HepG2 (cell line): ENCODE results near the gene WNT7A. TPM values are rescaled to one million over a fixed set of nuclear protein-coding genes. Genes with fewer than 3 reads are reported as not detected.
A peak's percentile ranks its signal among the peaks of the same experiment; 100 is the strongest.

ENCODE experiments used
- CAMTA2 ChIP-seq: sonication (generic); formaldehyde crosslinking; IDR thresholded peaks from 2 replicates; pipeline ENCODE4 v1.4.0; 2020; ENCODE audit warnings: mild to moderate bottlenecking, missing genetic modification reagents, borderline replicate concordance
- CENPT ChIP-seq: sonication (generic); formaldehyde crosslinking; IDR thresholded peaks from 2 replicates; pipeline ENCODE4 v1.8.0; 2022; ENCODE audit warnings: low read depth, mild to moderate bottlenecking, moderate library complexity, missing genetic modification reagents
- CHD4 ChIP-seq: fragments of 200-600 bp; sonication (generic); IDR thresholded peaks from 2 replicates; pipeline ENCODE4 v1.7.0; 2017; ENCODE audit warnings: mild to moderate bottlenecking, low read length, borderline replicate concordance
- EZH2 ChIP-seq: conservative IDR thresholded peaks from 2 replicates; pipeline ENCODE4 v1.6.1; 2012; ENCODE audit warnings: mild to moderate bottlenecking, low read depth, low read length, moderate library complexity
- HNF4A ChIP-seq: sonication (generic); formaldehyde crosslinking; IDR thresholded peaks from 2 replicates; pipeline ENCODE4 v1.4.0; 2020; ENCODE audit warnings: missing genetic modification reagents
- NFKBIZ ChIP-seq: IDR thresholded peaks from 2 replicates; pipeline ENCODE4 v1.6.1; 2018; ENCODE audit warnings: missing genetic modification reagents, missing compliant biosample characterization
- PHF20 ChIP-seq: sonication (generic); formaldehyde crosslinking; IDR thresholded peaks from 2 replicates; pipeline ENCODE4 v1.5.0; 2020; ENCODE audit warnings: mild to moderate bottlenecking, missing genetic modification reagents
- POLR2A ChIP-seq, 2 experiments: IDR thresholded peaks; 2 replicates each; pipeline ENCODE4 v1.6.1; 2011; ENCODE audit warnings: low read depth in 2 of 2, low read length in 2 of 2, mild to moderate bottlenecking in 1 of 2, moderate library complexity in 1 of 2; ENCODE audit not compliant: insufficient read depth in 1 of 2
- RAD21 ChIP-seq: fragments of 450-650 bp; formaldehyde crosslinking; IDR thresholded peaks from 2 replicates; pipeline ENCODE4 v1.5.0; 2020; ENCODE audit warnings: mild to moderate bottlenecking
- RFX3 ChIP-seq: IDR thresholded peaks from 2 replicates; pipeline ENCODE4 v1.6.1; 2016; ENCODE audit warnings: missing biosample characterization, missing genetic modification reagents
- XRCC5 ChIP-seq: fragments of 200-400 bp; formaldehyde crosslinking; optimal IDR thresholded peaks from 2 replicates; pipeline ENCODE3; 2017; ENCODE audit warnings: mild to moderate bottlenecking, low read length
- YEATS2 ChIP-seq: sonication (generic); formaldehyde crosslinking; IDR thresholded peaks from 2 replicates; pipeline ENCODE4 v1.4.0; 2020; ENCODE audit warnings: missing genetic modification reagents, borderline replicate concordance
- ZNF274 ChIP-seq: sonication (generic); formaldehyde crosslinking; IDR thresholded peaks from 2 replicates; pipeline ENCODE4 v1.5.1; 2020; ENCODE audit warnings: mild to moderate bottlenecking, missing genetic modification reagents
- ZNF557 ChIP-seq: sonication (generic); formaldehyde crosslinking; IDR thresholded peaks from 2 replicates; pipeline ENCODE4 v1.4.0; 2020; ENCODE audit warnings: missing genetic modification reagents
- polyA plus RNA-seq, 8 experiments: library from polyadenylated mRNA; depleted of rRNA in 3 of 8; stranded (reverse) in 7 of 8; unstranded in 1 of 8; fragments of >200 nt; fragmentation: Illumina TruSeq in 4 of 8; extraction: Trizol in 4 of 8; gene quantifications; 2 replicates each; pipeline versions ENCODE4 v1.2.1 to v1.2.3, GENCODE V29; 2011 to 2016; ENCODE audit warnings: low read depth in 4 of 8, missing spikeins in 1 of 8, mixed read lengths in 1 of 8; ENCODE audit not compliant: insufficient read depth in 1 of 8
- total RNA-seq, 5 experiments: library from RNA; depleted of rRNA; stranded (reverse); fragments of >200 nt; fragmentation: Illumina TruSeq; extraction: Trizol; gene quantifications; 2 replicates each; pipeline ENCODE4 v1.2.3, GENCODE V29; 2016; ENCODE audit warnings: low read depth in 1 of 5
- TF ChIP-seq, protein P1 (sequence below): sonication (generic); formaldehyde crosslinking; IDR thresholded peaks from 2 replicates; pipeline ENCODE4 v1.4.0; 2020; ENCODE audit warnings: missing genetic modification reagents
- TF ChIP-seq, protein P2 (sequence below): fragments of 450-650 bp; IDR thresholded peaks from 2 replicates; pipeline ENCODE4 v1.6.1; 2017
- TF ChIP-seq, protein P3 (sequence below): sonication (generic); formaldehyde crosslinking; IDR thresholded peaks from 2 replicates; pipeline ENCODE4 v1.8.1; 2022; ENCODE audit warnings: low read depth, mild to moderate bottlenecking, missing genetic modification reagents
- TF ChIP-seq, protein P4 (sequence below): IDR thresholded peaks from 2 replicates; pipeline ENCODE4 v1.6.1; 2016; ENCODE audit warnings: missing genetic modification reagents, missing compliant biosample characterization
- TF ChIP-seq, protein P5 (sequence below): sonication (generic); formaldehyde crosslinking; IDR thresholded peaks from 2 replicates; pipeline ENCODE4 v1.4.0; 2020; ENCODE audit warnings: missing genetic modification reagents

WNT7A gene
- total and polyA plus RNA-seq, 2 of the 13 experiments (the other 11 are each of a cell fraction or from before 2014, with no cell fraction given) = not detected

DNA sequence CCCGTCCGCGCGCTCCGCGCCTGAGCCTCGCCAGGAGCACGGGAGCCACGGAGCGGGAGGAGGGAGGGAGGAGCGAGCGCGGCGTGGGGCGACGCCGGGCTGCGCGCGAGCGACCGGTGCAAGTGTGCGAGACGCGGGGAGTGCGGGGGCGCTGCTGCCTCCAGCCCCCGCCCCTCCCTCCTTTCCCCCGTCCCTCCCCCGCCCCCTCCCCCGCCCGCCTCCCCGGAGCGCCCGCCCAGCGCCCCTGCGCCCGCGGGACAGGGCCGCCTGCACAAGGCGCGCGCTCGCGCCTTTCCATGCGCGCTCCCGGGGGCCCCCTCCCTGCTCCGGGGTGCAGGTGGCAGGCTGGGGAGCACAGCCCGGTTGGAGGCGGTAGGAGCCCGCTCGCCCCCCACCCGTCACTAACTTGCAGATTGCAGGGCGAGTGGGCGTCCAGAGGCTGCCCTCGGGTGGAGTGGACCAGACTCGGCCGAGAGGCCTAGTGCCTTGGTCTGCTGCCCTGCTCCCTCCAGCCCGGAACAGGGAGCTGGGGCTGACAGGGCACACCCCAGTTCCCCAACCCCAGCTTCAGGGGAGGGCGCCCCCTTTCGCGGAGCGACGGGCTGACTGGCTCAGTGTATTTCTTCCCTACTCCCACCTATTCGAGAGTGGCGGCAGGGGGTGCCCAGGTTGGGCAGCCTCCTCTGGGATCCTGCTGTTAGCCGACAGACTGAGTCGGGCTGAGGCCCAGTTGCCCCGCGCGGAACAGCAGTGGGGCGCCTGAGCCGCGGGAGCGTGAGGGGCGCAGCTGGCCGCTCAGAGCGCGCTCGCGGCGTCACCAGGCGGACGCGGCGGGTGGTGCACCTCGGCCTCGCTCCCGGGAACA is at the start of gene WNT7A (continued):
- TF ChIP-seq RAD21 (CRISPR knock-in tag) (peak; percentile 80), XRCC5 (peak; percentile 38), PHF20 (CRISPR knock-in tag) (no peak), POLR2A (IDR thresholded peaks at IDR 0.05; ENCODE audit: insufficient read depth in 1 of 2, low read depth in 2 of 2, low read length in 2 of 2) (no peak), NFKBIZ (CRISPR knock-in tag) (no peak), ZNF557 (CRISPR knock-in tag) (no peak), EZH2 (0 out of 2 replicates have a peak, but pooled peaks have one; percentile 13), CENPT (CRISPR knock-in tag) (no peak), CHD4 (no peak), HNF4A (no peak), RFX3 (CRISPR knock-in tag) (no peak), YEATS2 (CRISPR knock-in tag) (no peak), ZNF274 (CRISPR knock-in tag) (no peak), CAMTA2 (no peak)
- TF ChIP-seq, protein P1, sequence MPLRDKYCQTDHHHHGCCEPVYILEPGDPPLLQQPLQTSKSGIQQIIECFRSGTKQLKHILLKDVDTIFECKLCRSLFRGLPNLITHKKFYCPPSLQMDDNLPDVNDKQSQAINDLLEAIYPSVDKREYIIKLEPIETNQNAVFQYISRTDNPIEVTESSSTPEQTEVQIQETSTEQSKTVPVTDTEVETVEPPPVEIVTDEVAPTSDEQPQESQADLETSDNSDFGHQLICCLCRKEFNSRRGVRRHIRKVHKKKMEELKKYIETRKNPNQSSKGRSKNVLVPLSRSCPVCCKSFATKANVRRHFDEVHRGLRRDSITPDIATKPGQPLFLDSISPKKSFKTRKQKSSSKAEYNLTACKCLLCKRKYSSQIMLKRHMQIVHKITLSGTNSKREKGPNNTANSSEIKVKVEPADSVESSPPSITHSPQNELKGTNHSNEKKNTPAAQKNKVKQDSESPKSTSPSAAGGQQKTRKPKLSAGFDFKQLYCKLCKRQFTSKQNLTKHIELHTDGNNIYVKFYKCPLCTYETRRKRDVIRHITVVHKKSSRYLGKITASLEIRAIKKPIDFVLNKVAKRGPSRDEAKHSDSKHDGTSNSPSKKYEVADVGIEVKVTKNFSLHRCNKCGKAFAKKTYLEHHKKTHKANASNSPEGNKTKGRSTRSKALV (CRISPR knock-in tag) = peak; percentile 86; the same call in 1 of the 2 replicates
- TF ChIP-seq, protein P2, sequence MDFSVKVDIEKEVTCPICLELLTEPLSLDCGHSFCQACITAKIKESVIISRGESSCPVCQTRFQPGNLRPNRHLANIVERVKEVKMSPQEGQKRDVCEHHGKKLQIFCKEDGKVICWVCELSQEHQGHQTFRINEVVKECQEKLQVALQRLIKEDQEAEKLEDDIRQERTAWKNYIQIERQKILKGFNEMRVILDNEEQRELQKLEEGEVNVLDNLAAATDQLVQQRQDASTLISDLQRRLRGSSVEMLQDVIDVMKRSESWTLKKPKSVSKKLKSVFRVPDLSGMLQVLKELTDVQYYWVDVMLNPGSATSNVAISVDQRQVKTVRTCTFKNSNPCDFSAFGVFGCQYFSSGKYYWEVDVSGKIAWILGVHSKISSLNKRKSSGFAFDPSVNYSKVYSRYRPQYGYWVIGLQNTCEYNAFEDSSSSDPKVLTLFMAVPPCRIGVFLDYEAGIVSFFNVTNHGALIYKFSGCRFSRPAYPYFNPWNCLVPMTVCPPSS = no peak
- TF ChIP-seq, protein P3, sequence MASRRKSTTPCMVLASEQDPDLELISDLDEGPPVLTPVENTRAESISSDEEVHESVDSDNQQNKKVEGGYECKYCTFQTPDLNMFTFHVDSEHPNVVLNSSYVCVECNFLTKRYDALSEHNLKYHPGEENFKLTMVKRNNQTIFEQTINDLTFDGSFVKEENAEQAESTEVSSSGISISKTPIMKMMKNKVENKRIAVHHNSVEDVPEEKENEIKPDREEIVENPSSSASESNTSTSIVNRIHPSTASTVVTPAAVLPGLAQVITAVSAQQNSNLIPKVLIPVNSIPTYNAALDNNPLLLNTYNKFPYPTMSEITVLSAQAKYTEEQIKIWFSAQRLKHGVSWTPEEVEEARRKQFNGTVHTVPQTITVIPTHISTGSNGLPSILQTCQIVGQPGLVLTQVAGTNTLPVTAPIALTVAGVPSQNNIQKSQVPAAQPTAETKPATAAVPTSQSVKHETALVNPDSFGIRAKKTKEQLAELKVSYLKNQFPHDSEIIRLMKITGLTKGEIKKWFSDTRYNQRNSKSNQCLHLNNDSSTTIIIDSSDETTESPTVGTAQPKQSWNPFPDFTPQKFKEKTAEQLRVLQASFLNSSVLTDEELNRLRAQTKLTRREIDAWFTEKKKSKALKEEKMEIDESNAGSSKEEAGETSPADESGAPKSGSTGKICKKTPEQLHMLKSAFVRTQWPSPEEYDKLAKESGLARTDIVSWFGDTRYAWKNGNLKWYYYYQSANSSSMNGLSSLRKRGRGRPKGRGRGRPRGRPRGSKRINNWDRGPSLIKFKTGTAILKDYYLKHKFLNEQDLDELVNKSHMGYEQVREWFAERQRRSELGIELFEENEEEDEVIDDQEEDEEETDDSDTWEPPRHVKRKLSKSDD (CRISPR knock-in tag) = no peak
- TF ChIP-seq, protein P4, sequence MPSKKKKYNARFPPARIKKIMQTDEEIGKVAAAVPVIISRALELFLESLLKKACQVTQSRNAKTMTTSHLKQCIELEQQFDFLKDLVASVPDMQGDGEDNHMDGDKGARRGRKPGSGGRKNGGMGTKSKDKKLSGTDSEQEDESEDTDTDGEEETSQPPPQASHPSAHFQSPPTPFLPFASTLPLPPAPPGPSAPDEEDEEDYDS (CRISPR knock-in tag) = no peak
- TF ChIP-seq, protein P5, sequence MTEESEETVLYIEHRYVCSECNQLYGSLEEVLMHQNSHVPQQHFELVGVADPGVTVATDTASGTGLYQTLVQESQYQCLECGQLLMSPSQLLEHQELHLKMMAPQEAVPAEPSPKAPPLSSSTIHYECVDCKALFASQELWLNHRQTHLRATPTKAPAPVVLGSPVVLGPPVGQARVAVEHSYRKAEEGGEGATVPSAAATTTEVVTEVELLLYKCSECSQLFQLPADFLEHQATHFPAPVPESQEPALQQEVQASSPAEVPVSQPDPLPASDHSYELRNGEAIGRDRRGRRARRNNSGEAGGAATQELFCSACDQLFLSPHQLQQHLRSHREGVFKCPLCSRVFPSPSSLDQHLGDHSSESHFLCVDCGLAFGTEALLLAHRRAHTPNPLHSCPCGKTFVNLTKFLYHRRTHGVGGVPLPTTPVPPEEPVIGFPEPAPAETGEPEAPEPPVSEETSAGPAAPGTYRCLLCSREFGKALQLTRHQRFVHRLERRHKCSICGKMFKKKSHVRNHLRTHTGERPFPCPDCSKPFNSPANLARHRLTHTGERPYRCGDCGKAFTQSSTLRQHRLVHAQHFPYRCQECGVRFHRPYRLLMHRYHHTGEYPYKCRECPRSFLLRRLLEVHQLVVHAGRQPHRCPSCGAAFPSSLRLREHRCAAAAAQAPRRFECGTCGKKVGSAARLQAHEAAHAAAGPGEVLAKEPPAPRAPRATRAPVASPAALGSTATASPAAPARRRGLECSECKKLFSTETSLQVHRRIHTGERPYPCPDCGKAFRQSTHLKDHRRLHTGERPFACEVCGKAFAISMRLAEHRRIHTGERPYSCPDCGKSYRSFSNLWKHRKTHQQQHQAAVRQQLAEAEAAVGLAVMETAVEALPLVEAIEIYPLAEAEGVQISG (CRISPR knock-in tag) = peak; percentile 36; the same call in 1 of the 2 replicates
